Right lobe of liver (tissue), 4 donors: ENCODE results near the gene KRCC1.

ENCODE experiments used
- CTCF ChIP-seq, 4 donors: fragments of 200-600 bp in 3 of 4; fragments of 450-650 bp in 1 of 4; IDR thresholded peaks; one replicate each; pipeline versions ENCODE4 v1.5.1 to v1.8.0; 2016 to 2022; ENCODE audit warnings: antibody characterized with exemption in 4 of 4, mild to moderate bottlenecking in 2 of 4
- POLR2A ChIP-seq: fragments of 450-650 bp; IDR thresholded peaks from one replicate; pipeline ENCODE4 v1.6.1; 2017; ENCODE audit warnings: antibody characterized with exemption, mild to moderate bottlenecking
- donor health status: DM: no; HTN: no; CAD: no.
- donor health status: DM: no; HTN: no; CAD: no.
- donor health status: DM: no; HTN: yes; CAD: no.

GRCh38 chr2:88068044-88068443 lies 12.5 kb upstream of the KRCC1 start:
- no peak for TF ChIP-seq CTCF (IDR thresholded peaks at IDR 0.05)
- no peak for TF ChIP-seq POLR2A
